Umbilical cord (tissue), 2 donors: ENCODE measurements around the gene C11orf16. TPM values are rescaled to one million over a fixed set of nuclear protein-coding genes. Genes with fewer than 3 reads are reported as not detected.
"Not testable (repeated sequence)": the region's sequence is repeated elsewhere in the genome, so short reads cannot be mapped to it uniquely, and the experiment has no call there.

Experiments
- DNase-seq: peaks from one replicate; pipeline ENCODE4 v3.0.0-alpha.2; 2015; ENCODE audit warnings: low spot score
- total RNA-seq: library from RNA; depleted of rRNA; stranded (reverse); fragments of >200 nt; gene quantifications from one replicate; pipeline ENCODE4 v1.2.3, GENCODE V29; 2014; ENCODE audit warnings: low replicate concordance; ENCODE audit not compliant: insufficient read depth

Gene C11orf16, protein sequence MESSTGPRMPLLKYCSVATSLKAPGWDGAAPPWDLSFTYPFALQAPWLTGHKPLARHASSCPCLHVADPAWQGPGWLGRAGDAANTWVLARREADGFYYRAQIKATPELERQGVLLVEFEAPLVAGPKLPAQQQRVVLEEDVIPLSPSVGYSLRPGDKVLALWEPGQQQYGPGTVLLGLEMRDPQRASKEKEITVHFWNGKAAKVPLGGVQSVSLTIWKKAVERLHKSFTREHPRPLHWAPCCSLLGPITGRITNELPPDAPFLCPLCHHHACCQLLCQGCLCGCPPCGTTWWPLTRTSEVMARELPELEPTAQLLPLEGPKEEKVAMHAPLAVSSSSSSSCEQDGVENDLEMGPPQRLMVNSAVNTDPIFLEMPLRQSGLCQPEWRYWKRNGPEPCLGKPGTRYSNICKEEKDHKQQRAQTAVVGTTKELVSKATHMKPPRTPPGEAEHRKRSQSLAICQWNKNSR
- 1.9 TPM for total RNA-seq

DNA sequence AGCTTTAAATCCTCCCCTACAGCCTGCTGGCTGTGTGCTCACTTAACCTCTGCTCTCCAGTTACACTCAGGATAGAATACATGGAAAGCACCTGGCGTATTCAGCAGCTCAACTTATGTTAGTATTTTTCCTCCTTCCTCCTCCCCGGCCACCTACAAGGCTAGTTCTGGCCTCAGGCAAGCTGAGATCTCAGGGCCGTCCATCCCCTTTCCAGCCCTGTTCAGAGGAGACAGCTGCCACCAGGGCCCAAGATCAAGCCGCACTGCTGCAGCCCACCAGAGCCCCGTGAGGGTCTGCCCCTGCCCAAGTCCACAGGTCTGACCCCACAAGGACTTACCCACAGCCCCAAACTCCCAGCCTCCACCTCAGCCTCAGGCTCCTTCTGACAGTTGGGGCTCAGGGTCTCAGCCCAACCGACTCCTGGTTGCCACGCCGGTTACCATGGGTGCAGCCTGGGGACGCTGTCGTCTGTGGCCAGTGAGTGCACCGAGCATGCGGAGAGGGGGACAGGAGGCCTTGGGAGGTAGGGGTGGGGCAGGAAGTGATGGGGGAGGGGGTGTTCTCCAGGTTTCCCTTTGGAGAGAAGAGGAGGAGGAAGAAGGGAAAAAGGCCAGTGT is at the start of gene C11orf16:
Gene C11orf16 (minus strand): TSS at position 384 of the 617 bp plus-strand sequence. CDS start 639 bp downstream, outside the sequence.
- DNase-seq: no peak

DNA sequence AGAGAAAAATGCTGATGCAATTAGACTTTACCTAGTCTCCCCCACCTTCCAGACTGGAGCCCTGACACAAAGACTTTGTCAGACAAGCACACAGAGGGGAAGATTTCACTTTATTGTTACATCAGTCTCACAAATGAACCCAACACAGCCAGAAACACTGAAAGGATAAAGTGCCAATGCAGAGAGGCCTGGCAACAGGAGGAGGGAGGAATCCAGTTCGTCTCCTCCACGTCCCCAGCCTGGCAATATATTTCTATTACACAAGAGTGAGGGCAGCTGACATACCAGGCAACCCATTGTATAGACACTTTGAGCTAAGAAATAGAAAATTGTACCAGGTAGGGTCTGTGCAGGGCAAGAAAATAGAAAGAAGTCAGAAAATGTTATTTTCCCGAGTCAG is 47.7 kb upstream of the C11orf16 start:
- no peak for DNase-seq

DNA sequence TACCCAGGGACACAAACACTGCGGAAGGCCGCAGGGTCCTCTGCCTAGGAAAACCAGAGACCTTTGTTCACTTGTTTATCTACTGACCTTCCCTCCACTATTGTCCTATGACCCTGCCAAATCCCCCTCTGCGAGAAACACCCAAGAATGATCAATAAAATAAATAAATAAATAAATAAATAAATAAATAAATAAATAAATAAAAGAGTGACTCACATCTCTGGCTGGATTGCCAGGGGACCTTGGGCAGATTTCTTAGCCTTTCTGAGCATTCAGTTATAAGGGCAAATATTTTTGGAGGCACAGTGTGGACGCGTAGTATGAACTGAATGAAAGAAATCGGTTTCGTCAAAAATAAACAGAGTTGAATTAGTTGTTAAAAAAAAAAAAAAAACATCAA is 46.6 kb upstream of the C11orf16 start:
- not testable (repeated sequence) for DNase-seq

DNA sequence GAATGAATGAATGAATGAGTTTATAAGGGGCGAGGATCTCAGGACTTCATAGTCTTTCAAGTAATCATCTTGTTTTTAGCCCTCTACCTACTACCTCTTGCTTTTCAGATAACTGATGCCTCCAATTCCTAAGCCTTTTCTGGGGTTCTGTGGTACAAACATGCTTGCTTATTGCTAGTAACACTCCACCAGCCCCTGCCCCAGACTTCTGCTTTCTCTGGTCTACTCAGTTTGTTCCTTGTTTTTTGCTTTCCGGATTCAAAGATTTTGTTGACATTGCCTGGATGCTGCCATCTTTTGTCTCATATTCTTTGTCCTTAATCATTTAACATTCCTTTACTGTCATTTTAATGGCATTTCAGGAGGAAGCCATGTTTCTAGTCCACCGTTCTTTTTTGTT is 40.4 kb upstream of the C11orf16 start:
- no peak for DNase-seq

DNA sequence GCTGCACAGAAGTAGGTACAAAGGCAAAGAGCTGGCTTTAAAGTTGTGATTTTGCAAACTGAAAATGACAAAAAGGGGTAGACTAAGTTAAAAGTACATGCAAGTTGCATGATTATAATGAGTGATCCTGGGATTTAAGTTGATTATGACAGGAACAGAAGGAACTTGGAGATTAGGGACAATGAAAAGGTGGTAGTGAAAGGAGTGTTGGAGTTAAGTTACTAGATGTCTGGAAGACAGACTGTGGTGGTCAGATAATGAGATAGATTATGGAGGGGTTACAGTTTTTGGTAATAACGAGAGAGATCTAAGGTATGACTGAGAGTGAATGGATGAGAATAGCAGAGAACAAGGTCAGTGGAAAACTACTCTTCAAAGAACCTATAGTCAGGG is 39.2 kb upstream of the C11orf16 start:
- no peak for DNase-seq

DNA sequence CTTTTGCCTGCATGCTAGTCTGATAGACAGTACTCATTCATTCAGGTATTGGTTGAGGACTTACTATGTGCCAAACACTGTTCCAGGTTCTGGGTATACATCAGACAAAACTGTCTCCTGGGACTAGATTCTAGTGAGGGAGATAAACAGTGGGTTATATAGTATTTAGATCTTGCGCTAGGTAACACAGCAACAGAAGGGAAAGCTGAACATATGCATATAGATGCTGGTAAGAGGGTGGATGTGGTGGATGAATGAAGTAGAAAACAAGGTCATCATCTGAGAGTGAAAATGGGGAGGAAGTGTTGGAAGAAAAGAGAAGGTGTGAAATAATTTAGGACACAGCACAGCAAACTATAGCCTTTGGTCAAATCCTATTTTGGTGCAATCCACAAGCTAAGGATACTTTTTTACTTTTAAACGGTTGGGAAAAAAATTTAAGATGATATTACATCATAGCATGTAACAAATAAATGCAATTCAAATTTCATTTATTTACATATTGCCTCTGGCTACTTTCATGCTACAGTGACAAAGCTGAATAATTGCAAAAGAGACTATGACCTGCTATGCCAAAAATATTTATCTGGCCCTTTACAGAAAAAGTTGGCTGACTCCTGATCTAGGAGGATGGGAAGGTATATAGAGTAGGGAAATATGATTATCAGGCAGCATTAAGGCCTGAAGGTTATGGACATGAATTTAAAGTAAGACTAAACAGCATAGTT is 38.6 kb upstream of the C11orf16 start:
- DNase-seq: no peak

DNA sequence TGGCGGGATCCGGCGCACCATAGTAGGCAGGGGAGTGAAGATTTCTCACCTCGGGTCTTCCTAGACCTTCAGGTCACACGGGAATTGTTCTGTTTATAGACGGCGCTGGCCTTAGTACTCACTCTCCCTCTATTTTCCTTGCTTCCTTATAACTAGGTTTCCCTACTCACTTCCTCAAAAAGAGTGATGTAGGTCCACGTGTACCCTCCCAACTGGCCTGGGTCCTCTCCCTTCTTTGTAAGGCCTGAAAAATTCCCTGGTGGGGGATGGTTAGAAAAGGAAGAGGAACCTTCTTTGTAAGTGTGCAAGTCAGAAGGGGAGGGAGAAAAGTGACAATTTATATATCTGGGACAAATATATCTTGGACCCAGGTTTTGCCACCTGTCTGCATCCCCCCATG is 34.4 kb upstream of the C11orf16 start:
- no peak for DNase-seq

DNA sequence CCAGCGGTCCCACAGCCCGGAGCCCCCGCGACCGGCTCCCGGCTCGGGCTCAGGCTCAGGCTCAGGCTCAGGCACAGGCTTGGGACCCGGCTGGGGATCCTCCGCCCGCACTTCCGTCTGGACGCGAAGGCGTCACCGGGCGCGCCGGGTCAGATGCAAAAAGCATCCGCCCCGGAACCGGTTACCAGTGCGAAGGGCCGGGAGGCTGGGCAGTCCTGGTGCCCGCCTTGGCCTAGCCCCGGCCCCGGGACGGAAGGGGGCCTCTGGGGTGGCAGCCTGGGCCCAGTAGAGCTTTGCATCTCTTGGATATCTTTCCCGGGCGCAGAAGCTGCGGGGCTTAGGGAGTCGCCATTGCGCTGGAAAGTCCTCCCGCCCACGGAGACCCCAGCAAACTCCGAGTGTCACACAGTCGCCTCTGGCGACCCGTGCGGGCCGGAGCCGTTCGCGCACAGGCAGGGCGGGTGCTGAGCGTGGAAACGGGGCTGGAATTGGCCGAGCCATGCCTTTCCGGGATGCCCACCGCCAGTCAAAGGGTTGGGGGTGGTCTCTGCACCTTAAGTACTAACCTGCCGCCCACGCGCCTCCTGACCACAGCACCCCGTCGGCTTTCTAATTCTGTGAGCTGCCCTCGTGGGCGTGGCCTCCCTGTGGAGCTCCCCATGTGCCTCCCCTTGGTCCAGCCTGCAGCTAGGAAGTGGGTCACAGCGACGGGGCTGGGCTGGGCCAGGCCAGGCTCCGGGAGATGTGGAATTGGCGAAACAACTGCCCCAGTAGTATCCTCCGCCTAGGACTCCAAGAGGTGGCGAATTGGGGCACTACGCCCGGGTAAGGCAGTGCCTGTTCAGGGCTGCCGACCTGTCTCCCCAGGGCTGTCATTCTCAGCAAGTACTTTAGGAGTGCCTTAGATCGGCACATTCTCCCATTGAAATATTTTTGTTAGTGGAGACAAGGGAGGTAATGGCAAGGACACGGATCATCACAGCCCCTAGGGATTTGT is 31.9 kb upstream of the C11orf16 start, which contains the start of gene TMEM9B:
Gene TMEM9B (minus strand): TSS at position 119 of the 997 bp plus-strand sequence. CDS start 129 bp downstream, outside the sequence.
- peak; percentile 95 for DNase-seq

DNA sequence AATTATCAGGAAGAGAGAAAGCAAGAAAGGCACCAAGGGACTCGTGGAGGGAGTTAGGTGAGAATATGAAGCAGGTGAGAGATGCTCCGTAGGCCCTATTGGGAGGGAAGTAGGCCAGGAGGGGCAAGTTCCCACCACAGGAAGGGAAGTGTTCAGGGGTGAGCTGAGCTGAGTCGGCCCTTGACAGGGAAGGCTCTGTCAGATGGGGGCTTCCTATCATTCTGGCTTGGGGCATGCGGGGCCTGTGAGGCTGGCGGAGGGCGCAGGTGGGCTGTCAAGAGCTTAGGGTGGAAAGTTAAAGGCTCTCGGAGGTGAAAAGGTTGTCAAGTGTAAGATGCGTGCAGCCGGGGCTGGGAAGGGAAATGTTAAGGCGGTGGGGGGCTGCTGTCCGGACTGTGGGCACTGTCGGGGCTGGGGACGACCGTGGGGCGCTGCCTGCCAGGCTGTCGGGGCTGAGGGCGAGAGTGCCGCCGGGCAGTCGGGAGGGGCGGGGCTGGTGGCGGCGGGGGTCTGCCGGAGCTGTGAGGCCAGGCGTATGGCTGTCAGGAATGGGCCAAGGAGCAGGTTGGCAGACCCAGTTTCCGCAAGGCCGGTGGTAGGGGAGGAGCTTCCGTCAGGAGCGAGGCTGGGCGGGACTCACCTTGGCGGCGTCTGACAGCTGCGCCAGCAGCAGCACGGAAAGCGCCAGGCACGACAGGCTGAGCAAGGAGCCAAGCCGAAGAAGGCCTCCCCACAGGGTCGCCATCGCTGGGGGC is 31.0 kb upstream of the C11orf16 start:
- no peak for DNase-seq

DNA sequence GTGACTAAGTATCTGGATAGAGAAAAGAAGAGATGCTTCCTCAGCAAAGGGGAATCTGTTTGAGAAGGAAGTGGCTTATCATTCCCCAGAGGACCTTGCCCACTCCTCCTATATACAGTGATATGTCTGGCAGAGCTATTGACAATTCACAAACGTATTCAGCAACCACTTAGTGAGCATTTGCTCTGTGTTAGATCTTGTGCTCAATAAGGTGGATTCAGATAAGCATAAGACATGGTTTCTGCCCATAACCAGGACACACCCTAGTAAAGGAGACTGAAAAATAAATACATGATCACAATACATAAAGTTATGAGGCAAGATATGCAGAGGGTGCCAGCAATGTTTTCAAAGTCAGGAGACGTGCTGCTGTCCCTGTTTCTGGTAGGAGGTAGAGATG is 30.1 kb upstream of the C11orf16 start:
- no peak for DNase-seq

DNA sequence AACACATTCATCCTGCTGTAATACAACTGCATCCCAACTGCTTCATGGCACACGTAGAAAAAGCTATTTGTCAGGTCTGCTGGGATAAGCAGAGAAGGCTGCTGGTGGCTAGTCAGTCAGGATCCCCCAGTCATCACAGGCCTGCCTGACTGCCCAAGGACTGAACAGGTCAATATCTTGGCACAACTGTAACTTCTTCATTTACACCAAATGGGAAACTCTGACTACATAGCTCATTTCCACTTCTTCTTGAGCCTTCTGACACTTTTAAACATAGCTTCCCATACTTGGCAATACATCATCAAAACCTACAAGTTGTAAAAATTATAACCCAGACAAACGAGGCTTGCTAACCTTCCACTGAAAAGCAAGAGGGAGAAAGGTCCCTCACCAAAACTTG is 28.7 kb upstream of the C11orf16 start:
- DNase-seq: no peak

DNA sequence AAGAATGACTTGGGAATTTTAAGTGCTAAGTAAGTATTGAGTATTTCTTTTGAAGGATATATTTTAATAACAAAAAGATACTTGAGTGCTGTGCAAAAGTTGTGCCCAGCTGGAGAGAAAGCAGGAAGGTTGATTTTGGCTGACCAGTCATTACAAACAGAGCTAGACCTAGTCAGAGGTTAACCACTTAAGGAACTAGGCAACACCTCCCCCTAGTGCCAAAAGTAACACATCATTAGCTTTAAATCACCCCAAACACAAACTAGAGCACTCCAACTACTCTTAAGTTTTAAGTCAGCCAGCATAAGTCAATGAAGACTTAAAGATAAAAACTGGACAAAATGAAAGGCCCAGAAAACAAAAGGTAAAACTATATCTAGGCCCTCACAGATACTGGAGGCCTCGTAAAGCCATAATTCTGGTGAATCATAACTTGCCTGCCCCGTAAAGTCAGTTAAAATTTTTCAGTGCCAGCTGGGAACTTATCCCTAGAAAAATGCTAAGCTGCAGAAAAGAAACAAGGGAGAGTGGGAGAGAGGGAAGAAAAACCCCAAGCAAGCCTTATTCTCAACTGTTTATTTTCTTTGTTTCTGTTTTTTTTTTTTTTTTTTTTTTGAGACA is 26.9 kb upstream of the C11orf16 start:
- peak; percentile 90 for DNase-seq

DNA sequence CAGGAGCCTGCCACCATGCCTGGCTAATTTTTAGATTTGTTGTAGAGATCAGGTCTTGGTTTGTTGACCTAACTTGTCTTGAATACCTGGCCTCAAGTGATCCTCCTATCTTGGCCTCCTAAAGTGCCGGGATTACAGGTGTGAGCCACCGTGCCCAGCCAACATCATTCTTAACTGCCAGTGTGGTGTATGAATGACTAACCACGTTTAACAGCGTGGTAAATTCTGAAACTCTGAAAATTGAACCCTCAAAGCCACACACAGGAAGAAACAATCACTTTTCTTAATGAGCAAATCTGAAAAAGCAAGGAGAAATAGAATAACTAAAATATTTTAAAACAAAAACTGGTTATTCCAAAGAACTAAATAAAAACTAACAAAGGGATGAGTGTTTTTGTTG is 24.1 kb upstream of the C11orf16 start:
- DNase-seq: no peak

DNA sequence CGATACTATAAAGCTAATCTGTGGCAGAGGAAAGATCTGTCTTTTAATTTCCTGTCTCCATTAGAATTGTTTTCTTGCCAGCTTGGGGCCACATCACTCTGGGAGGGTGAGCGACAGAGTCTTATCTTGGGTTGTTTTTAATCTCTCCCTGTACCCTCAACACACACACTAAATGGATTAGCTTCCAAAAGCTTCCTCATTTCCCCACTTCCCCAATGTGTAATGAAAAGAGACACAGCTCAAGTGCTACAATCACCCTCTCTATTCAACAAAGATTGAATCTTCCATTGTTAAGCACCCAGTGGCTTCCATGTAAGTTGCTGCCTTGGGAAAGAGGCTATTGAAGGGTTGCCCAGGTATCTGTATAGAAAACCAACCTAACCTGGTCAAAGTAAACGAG is 16.1 kb upstream of the C11orf16 start:
- no peak for DNase-seq

DNA sequence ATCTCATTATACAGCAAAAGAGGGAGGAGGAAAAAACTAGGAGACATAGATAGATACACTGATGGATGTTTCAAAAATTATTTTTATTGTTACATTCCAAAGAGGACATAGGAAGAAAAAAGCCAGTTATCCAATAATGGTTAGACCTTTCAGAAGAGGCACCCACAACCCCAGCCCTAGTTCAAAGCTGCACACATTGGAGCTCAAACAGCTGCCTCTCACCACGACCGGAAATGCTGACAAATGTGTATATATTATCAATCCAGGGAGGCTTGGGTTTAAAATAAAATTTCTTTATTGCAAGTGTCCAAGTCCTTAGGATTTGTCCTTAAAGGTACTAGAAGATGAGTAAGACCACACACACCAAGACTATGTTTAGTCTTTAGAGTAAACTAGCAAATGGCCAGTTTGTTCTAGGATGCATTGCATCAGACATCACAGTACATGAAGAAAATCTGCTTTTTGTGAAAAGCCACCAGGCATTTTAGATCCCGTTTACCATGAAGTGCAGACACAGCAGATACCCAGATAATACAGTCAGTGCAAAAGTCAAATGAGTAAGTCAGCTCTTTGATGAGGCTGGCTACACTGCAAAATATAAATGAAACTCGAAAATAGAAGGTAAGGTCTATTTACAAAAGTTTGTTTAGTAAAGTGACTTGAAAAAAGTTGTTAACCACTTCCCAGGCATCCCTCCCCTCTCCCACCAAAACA is 14.6 kb upstream of the C11orf16 start:
- DNase-seq: no peak

DNA sequence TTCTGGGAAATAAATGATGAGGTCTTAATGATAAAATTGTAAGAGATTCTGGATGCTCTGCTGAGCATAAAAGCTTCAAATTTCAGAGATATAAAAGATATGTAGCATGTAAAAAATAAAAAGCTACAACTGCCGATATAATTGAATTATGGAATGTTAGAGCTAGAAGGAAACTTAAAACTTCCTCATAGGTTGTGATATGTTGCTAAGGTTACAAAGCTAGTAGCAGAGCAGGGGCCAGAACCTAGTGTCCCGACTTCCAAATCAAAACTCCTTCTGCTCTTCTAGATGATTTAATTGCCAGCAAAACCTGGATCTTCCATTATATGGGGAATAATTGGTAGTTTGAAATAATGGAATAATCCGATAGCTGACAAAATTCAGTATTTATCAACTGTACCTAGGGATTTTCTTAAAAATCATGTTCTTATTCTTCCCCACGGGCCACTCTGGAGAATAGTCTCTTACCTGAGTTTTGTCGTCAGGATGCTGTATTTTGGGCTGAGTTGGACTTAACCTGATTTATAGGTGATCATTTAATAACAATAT is 9.8 kb upstream of the C11orf16 start, which contains the start of gene ASCL3:
Gene ASCL3 (minus strand): TSS at position 499 of the 549 bp plus-strand sequence. CDS start 4,855 bp downstream, outside the sequence.
- DNase-seq: no peak

DNA sequence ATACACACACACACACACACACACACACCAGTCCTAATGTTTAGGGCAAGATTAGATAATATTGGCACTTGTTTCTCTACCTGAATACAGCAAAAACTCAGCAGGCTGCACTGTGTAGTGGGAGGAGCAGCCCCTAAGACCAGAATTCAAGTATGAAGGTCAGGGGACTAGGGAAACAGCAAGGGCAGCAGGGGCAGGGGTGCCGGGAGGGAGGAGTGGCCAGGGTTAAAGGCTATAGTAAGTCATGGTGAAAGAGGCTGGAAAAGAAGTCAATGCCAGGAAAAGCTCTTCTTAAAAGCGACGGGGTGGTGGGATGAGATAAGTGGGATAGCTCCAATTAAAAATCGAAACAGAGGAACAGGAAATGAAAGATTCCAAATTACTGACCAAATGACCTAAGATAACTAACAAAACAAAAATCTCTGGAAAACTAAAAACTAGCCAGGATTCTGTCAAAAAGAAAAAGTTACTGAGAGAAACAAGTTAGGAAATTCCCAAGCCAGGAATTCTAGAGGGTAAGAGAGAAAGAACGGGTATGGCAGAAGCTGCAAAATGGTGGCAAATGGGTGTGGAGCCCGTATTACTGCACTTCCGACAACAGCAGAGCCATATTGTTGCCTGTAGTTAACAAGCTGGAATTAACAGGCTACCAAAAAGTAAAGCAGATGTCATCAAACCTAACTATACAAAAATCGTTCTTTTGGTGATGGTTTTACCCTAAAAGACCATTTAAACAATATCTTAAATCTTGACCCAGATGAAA is 8.8 kb upstream of the C11orf16 start:
- DNase-seq: no peak

DNA sequence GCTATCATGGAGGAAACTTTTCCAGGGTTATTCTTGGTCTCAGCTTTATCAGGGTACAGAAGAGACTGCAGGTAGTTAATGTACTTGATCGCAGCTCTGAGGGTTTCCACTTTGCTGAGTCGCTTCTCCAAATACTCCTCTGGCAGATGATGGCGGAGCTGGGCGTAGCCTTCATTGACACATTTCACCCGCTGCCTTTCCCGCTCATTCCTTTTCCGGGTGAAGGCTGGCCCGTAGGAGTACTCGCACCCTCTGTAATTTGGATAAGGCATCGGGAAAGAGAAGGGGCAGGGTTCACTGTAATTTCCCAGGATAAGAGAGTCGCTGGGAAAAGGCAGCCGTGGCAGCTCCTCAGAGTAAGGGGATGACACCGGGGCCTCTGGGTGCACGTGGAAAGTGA is 4.9 kb upstream of the C11orf16 start:
- no peak for DNase-seq
